MM.1S (cell line): ENCODE measurements around the gene PPP1CA.

Experiments used
- EZH2phosphoT487 ChIP-seq: fragments of 300-600 bp; sonication (generic); IDR thresholded peaks from 2 replicates; pipeline ENCODE4 v1.6.1; 2018; ENCODE audit warnings: antibody characterized with exemption, low read length
- TF ChIP-seq, protein P1 (sequence below): fragments of 300-600 bp; sonication (generic); IDR thresholded peaks from 2 replicates; pipeline ENCODE4 v1.5.1; 2016; ENCODE audit warnings: antibody characterized with exemption, low read length, mixed read lengths

DNA sequence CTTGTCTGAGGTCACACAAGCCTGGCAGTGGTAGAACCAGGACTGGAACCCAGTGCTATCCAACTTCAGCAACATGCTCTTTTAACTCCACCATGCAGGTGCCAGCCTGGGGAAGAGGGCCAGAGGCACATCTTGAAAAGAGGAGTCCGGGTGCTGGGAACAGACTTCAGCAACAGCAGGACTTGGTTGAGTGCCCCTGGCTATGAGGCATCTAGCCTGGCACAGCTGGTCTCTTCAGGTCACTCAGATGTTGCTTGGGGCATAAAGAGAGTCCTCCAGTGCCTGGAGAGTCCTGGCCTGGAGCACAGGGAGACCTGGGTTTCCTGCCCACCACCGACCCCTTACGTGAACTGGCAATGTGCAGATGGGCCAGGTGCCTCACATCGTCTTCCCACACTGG is 23.1 kb downstream of the PPP1CA start:
- TF ChIP-seq, protein P1, sequence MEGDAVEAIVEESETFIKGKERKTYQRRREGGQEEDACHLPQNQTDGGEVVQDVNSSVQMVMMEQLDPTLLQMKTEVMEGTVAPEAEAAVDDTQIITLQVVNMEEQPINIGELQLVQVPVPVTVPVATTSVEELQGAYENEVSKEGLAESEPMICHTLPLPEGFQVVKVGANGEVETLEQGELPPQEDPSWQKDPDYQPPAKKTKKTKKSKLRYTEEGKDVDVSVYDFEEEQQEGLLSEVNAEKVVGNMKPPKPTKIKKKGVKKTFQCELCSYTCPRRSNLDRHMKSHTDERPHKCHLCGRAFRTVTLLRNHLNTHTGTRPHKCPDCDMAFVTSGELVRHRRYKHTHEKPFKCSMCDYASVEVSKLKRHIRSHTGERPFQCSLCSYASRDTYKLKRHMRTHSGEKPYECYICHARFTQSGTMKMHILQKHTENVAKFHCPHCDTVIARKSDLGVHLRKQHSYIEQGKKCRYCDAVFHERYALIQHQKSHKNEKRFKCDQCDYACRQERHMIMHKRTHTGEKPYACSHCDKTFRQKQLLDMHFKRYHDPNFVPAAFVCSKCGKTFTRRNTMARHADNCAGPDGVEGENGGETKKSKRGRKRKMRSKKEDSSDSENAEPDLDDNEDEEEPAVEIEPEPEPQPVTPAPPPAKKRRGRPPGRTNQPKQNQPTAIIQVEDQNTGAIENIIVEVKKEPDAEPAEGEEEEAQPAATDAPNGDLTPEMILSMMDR: no peak
- TF ChIP-seq EZH2phosphoT487: no peak
